Fibroblast of lung (primary cell): ENCODE results near the gene FANCE. TPM values are rescaled to one million over a fixed set of nuclear protein-coding genes. Genes with fewer than 3 reads are reported as not detected.

Experiments
- DNase-seq, 2 donors: peaks; one replicate each; pipeline versions ENCODE4 v3.0.0 to v3.0.0-alpha.2; 2010; ENCODE audit warnings: low read depth in 2 of 2
- H2AFZ ChIP-seq: 2 replicates; pipeline ENCODE4 v1.5.1; 2012; ENCODE audit warnings: low read length, control low read depth, inconsistent platforms
- H3K27ac ChIP-seq: 2 replicates; pipeline ENCODE4 v1.5.1; 2011; ENCODE audit warnings: low read length, control low read depth; ENCODE audit not compliant: insufficient read depth
- H3K27me3 ChIP-seq: 2 replicates; pipeline ENCODE4 v1.5.1; 2011; ENCODE audit warnings: mild to moderate bottlenecking, low read length; ENCODE audit not compliant: control insufficient read depth, insufficient read depth
- H3K36me3 ChIP-seq: 2 replicates; pipeline ENCODE4 v1.5.1; 2011; ENCODE audit warnings: low read length; ENCODE audit not compliant: control insufficient read depth, insufficient read depth
- H3K4me1 ChIP-seq: 2 replicates; pipeline ENCODE4 v1.5.1; 2011; ENCODE audit warnings: low read length; ENCODE audit not compliant: control insufficient read depth, insufficient read depth; ENCODE audit errors: extremely low read depth
- H3K4me2 ChIP-seq: 2 replicates; pipeline ENCODE4 v1.5.1; 2011; ENCODE audit warnings: low read length, control low read depth; ENCODE audit not compliant: insufficient read depth; ENCODE audit errors: extremely low read depth
- H3K4me3 ChIP-seq, 4 experiments: fragments of 200-600 bp in 1 of 4; sonication (generic) in 1 of 4; replicated peaks in 1 of 4; 2 replicates each; pipeline ENCODE4 v1.5.1; 2011 to 2016; ENCODE audit warnings: low read length in 4 of 4, low read depth in 3 of 4, mild to moderate bottlenecking in 3 of 4, control low read depth in 2 of 4, inconsistent platforms in 1 of 4, mixed read lengths in 1 of 4; ENCODE audit not compliant: insufficient read depth in 1 of 4; ENCODE audit errors: control extremely low read depth in 1 of 4
- H3K79me2 ChIP-seq: 2 replicates; pipeline ENCODE4 v1.5.1; 2012; ENCODE audit warnings: mild to moderate bottlenecking, low read length, inconsistent platforms; ENCODE audit not compliant: control insufficient read depth, insufficient read depth
- H3K9ac ChIP-seq: 2 replicates; pipeline ENCODE4 v1.5.1; 2011; ENCODE audit warnings: mild to moderate bottlenecking, low read length, control low read depth; ENCODE audit not compliant: insufficient read depth
- H3K9me3 ChIP-seq: 2 replicates; pipeline ENCODE4 v1.5.1; 2012; ENCODE audit warnings: low read depth, low read length; ENCODE audit not compliant: control insufficient read depth, insufficient read depth
- H4K20me1 ChIP-seq: 2 replicates; pipeline ENCODE4 v1.5.1; 2011; ENCODE audit warnings: low read length; ENCODE audit not compliant: control insufficient read depth, insufficient read depth; ENCODE audit errors: extremely low read depth
- CTCF ChIP-seq, 2 donors: IDR thresholded peaks in 1 of 2; conservative IDR thresholded peaks in 1 of 2; 1 replicate in 1 of 2; 2 replicates in 1 of 2; pipeline ENCODE4 v1.5.1; 2011 to 2012; ENCODE audit warnings: low read length in 2 of 2, control low read depth in 1 of 2, inconsistent platforms in 1 of 2, low read depth in 1 of 2, mild to moderate bottlenecking in 1 of 2
- EZH2 ChIP-seq: IDR thresholded peaks from 2 replicates; pipeline ENCODE4 v1.5.1; 2012; ENCODE audit warnings: low read length, control low read depth, mild to moderate bottlenecking; ENCODE audit errors: missing control alignments
- polyA plus RNA-seq, 2 donors: library from polyadenylated mRNA; depleted of rRNA in 1 of 2; stranded (reverse) in 1 of 2; unstranded in 1 of 2; fragments of >200 nt; gene quantifications; 2 replicates each; pipeline ENCODE4 v1.2.1, GENCODE V29; 2011 to 2012; ENCODE audit warnings: missing spikeins in 1 of 2
- total RNA-seq: library from RNA; depleted of rRNA; stranded (reverse); fragments of >200 nt; gene quantifications from 2 replicates; pipeline ENCODE4 v1.2.1, GENCODE V29; 2014

FANCE gene
- total and polyA plus RNA-seq, 2 donors (not counting 1 experiment from before 2014, with no cell fraction given): 3.2 to 10.7 TPM

- no peak overlapping the region for H2AFZ ChIP-seq
- peaks cover 46% of the 10 kb centered on the region for H3K4me1 ChIP-seq
- no peak overlapping the region for H3K9ac ChIP-seq
- TF ChIP-seq EZH2 (no peak), CTCF (conservative IDR thresholded peaks at IDR 0.05 in 1 of 2, IDR thresholded peaks at IDR 0.05 in 1 of 2; ENCODE audit: low read depth in 1 of 2, low read length in 2 of 2) (no peak)
- no peak overlapping the region for H3K4me2 ChIP-seq
- peaks cover 3% of the 10 kb centered on the region for H3K36me3 ChIP-seq
- peaks cover 65% of the 10 kb centered on the region for H3K79me2 ChIP-seq
- no peaks in the 10 kb centered on the region for H4K20me1 ChIP-seq
- H3K27ac ChIP-seq: no peak overlapping the region
- H3K9me3 ChIP-seq: no peaks in the 10 kb centered on the region
- no peak overlapping the region for H3K4me3 ChIP-seq
- DNase-seq: no peak
- no peaks in the 10 kb centered on the region for H3K27me3 ChIP-seq
These were observed 40.8 kb downstream of the FANCE start for GRCh38 chr6:35492974-35493284.

- Histone ChIP-seq H3K4me2 (peak overlapping the region; percentile 52), H3K27me3 (no peaks in the 10 kb centered on the region), H2AFZ (no peak overlapping the region), H3K9ac (no peak overlapping the region), H3K4me3 (peak overlapping the region in 3 of 4 experiments; percentile 4 to 78 (median 19)), H3K79me2 (peaks cover 61% of the 10 kb centered on the region), H3K27ac (no peak overlapping the region), H3K9me3 (no peaks in the 10 kb centered on the region), H3K4me1 (peaks cover 46% of the 10 kb centered on the region), H4K20me1 (no peaks in the 10 kb centered on the region), H3K36me3 (peaks cover 3% of the 10 kb centered on the region)
- TF ChIP-seq CTCF (conservative IDR thresholded peaks at IDR 0.05 in 1 of 2, IDR thresholded peaks at IDR 0.05 in 1 of 2; ENCODE audit: low read depth in 1 of 2, low read length in 2 of 2): no peak
- no peak for TF ChIP-seq EZH2
- DNase-seq: no peak
These were observed 41.3 kb downstream of the FANCE start for GRCh38 chr6:35493307-35493983.

- Histone ChIP-seq H2AFZ (no peak overlapping the region), H3K36me3 (peaks cover 3% of the 10 kb centered on the region), H3K27ac (peak overlapping the region; percentile 2), H3K27me3 (no peaks in the 10 kb centered on the region), H3K9me3 (no peaks in the 10 kb centered on the region), H3K4me1 (peaks cover 45% of the 10 kb centered on the region), H3K9ac (no peak overlapping the region), H3K4me3 (peak overlapping the region in 3 of 4 experiments; percentile 4 to 78 (median 19)), H4K20me1 (no peaks in the 10 kb centered on the region), H3K4me2 (peak overlapping the region; percentile 52), H3K79me2 (peaks cover 59% of the 10 kb centered on the region)
- DNase-seq: no peak
- TF ChIP-seq CTCF (conservative IDR thresholded peaks at IDR 0.05 in 1 of 2, IDR thresholded peaks at IDR 0.05 in 1 of 2; ENCODE audit: low read depth in 1 of 2, low read length in 2 of 2) (no peak), EZH2 (no peak)
These were observed 42.0 kb downstream of the FANCE start for GRCh38 chr6:35494161-35494563.
